ENCODE results near the gene AFG1L.

AFG1L gene

GRCh38 chr6:108568101-108568500, 273.2 kb downstream of the AFG1L start:
- DNase-seq (ENCODE audit: insufficient read length, low spot score) (no peak), FAIRE-seq (no peak)

- FAIRE-seq: no peak
- no peak for DNase-seq (ENCODE audit: insufficient read length, low spot score)
Observed at GRCh38 chr6:108568551-108569305, 273.9 kb downstream of the AFG1L start.

GRCh38 chr6:108570517-108570916, 275.7 kb downstream of the AFG1L start:
- FAIRE-seq (no peak), DNase-seq (ENCODE audit: insufficient read length, low spot score) (no peak)

GRCh38 chr6:108574457-108575141, 279.7 kb downstream of the AFG1L start:
- FAIRE-seq (no peak), DNase-seq (ENCODE audit: insufficient read length, low spot score) (no peak)
